Measurements from ENCODE around the gene ZNF341.
"Not testable (repeated sequence)": the region's sequence is repeated elsewhere in the genome, so short reads cannot be mapped to it uniquely, and the experiment has no call there.

The ZNF341 gene

DNA sequence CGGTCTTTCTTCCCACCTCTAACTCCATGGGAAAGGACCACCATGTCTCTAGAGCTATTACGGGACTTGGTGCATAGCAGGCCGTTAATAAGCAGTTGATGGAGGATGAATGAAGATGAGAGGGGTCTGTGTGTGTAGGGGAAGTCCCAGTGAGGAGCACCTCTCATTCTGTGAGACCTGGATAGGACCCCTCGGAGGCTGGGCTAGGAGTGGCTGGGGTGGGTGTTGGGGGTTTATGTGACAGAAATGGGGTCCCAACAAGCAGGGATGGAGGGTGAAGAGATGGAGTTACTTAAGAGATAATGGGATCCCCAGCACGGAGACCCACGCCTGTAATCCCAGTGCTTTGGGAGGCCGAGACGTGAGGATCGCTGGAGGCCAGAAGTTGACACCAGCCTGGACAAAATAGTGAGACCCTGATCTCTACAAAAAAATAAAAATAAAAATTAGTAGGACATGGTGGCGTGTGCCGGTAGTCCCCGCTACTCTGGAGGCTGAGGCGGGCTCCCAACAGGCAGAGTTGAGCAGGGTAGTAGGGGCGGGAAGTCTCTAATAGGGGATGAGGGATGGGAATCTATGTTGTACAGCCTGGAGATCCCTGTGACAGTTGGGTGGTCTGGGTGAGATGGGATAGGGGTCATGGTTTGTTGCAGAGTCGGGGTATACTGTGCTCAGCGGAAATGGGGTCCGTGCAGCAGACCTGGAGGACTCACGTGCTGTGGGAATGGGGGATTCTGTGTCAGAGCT, 677 bp upstream of the ZNF341 start:
- DNase-seq (ENCODE audit: low spot score) = no peak

DNA sequence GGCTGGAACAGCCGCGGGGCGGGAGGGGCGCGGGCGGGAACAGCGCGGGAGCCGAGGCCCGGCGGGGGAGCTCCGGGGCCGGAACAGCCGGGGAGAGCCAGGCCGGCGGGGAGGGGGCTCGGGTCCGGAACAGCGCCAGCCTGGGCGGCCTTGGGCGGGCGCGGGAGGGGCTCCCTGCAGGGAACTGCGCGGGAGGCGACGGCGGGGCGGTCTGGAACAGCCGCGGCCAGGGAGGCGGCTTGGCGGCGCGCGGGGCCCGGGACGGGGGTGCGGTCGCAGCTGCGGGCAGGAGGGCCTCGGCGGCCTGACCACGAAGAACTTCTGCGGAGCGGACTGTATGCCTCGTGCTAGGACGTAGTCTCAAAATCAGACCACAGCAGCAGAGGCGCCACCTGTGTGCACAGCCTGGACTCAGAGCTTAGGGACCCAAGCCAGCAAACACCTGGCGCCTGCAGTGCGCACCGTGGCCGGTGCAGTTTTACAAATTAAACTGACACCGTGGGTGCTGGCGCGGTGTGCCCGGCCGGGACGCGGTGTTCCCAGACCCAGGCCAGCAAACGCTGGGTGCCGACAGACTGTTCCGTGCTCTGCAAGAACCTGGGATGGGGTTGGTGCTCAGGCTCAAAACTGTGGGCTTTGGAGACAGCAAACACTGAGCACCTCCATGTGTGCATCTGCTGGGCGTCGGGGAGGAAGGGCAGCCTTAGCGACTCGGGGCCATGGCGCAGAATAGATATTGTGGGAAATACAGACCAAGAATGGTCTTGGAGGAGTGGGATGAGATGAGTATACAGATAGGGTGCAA, 572 bp downstream of the ZNF341 start:
- peak; percentile 74 for DNase-seq (ENCODE audit: low spot score)

DNA sequence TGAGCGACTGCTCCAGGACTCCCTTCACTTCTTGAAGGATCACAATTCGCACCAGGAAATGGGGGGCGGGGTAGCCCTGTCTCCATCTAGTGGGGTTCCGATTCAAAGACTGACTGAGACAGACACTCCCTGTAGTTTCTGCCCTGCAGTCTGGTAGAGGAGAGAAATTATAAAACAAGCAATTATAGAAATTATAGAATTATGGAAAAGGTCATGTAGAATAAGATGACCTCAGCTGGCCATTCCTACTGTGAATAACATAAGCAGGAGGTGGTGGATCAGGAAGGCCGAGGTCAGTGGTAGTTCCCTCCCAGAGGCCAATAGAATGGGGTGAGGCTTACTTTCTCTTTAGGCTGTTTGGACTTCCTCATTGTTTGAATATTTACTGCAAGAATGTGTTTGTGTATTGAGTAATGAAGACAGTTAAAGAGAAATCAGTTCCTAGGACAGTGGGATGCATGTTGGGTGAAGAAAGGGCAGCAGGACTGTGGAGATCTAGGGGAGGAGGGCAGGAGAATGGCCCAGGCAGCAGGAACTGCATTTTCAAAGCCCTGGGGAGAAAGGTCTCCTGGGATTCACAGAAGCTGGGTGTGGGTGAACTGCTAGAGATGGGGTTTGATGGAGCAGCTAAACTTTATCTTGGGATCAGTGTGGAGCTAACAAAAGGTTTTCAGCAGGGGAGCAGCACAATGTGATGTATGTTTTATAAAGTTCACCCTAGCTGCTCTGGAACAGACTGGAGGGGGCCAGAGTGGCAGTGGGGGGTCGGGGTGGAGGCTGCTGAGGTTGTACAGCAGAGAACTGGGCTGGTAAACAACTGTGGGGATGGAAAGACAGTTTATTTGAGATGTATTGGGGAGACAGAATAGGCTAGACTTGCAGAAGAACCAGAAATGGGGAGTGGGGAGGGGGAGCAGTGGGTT, 2.1 kb downstream of the ZNF341 start:
- DNase-seq (ENCODE audit: low spot score) = peak; percentile 46

DNA sequence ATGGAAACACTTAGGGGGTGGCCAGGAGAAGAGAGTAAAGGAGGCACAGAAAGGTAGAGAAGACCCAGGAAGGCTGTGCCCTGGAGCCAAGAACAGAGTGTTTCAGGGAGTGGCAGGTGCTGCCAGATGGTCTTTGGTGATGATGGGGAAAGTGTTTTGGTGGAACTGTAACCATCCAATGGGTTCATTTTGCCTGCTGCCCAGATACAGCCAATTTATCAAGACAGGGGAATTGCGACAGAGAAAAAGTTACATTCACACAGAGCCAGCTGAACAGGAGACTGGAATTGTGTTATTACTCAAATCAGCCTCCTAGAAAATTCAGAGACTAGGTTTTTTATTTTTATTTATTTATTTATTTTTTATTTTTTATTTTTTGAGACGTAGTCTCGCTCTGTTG, 5.2 kb downstream of the ZNF341 start:
- no peak for DNase-seq (ENCODE audit: low spot score)

DNA sequence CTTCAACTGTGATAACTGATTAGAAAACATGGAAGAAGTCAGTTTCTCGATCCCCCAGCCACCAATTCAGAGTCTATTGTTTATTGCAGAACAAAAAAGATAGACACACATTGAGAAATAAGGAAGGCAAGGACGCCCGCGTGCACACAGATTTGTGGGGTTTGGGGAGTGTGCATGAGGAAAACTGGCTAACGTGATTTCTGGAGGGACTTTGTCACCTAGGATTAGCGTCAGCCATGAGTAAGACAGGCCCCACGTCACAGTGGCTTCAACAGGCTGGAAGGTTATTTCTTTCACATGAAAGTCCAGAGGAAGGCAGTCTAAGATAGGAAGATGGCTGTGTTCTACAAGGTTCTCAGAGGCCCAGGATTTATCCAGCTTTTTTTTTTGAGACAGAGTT, 7.7 kb downstream of the ZNF341 start:
- no peak for DNase-seq (ENCODE audit: low spot score)

DNA sequence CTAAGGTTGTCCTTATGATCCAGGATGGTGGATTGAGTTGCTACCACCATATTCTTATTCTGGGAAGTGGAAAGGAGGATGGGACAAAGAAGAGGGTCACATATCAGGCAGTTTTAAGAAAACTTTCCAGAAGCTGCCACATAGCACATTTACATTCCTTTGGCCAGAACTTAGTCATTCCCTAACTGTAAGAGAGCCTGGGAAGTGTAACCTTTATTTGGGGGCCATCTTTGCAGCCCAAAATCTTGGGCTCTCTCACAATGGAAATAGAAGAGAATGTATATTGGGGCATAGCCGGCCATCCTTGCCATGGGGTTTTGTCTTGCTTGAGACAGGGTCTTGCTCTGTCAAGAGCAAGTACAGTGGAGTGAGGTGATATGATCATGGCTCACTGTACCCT, 8.4 kb downstream of the ZNF341 start:
- no peak for DNase-seq (ENCODE audit: low spot score)

DNA sequence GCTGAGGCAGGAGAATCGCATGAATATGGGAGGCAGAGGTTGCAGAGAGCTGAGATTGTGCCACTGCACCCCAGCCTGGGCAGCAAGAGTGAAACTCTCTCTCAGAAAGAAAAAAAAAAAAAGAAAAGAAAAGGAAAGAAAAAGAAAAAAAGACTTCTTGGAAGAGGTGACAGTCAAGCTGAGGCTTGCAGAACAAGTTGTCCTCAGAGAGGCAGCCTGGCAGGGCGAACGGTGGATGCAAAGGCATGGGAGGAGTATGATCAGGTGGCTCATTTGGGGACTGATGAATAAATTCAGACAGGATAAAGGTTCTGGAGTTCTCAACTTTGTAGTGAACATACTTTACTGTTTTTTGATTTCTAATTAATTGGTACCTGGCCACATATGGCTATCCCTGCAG, 12.4 kb downstream of the ZNF341 start:
- DNase-seq (ENCODE audit: low spot score) = no peak

DNA sequence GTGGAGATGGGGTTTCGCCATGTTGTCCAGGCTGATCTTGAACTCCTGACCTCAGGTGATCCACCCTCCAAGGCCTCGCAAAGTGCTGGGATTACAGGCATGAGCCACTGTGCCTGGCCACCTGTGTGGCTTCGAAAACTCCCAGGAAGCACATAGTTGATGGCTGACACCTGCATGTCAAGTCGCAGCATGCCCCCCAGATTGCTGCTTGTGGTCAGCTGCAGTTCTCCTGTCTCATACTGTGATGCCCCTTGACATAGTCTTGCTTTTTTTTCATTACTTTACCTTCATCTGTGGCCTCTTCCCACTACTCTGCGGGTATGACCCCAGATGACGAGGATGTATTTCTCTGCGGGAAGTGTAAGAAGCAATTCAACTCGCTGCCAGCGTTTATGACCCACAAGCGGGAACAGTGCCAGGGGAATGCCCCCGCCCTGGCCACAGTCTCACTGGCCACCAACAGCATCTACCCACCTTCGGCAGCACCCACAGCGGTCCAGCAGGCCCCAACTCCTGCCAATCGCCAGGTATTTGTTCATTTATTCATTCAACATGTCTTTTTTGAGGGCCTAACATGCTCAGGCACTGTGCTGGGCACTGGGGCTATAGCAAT, 13.1 kb downstream of the ZNF341 start:
- no peak for DNase-seq (ENCODE audit: low spot score)

DNA sequence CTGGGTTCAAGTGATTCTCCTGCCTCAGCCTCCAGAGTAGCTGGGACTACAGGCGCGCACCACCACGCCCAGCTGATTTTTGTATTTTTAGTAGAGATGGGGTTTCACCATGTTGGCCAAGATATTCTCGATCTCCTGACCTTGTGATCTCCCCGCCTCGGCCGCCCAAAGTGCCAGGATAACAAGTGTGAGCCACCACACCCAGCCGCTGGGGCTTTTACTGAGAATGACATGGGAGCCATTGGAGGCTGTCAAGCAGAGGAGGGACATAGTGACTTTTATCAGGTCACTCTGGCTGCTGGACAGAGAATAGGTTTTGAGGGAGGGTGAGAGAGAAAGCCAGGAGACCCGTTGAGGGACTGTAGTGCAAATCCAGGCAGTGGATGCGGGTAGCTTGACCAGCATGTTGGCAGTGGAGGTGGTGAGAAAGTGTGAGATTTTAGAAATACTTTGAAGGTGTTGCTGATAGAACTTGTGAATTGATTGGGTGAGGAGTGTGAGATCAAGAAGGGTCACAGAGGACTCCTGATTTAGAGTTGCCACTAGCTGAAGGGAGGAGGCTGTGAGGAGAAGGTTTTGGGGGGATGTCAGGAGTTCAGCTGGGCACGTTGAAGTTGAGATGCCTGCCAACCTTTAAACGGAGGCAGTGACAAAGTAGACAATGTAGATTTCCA, 14.7 kb downstream of the ZNF341 start:
- no peak for DNase-seq (ENCODE audit: low spot score)

DNA sequence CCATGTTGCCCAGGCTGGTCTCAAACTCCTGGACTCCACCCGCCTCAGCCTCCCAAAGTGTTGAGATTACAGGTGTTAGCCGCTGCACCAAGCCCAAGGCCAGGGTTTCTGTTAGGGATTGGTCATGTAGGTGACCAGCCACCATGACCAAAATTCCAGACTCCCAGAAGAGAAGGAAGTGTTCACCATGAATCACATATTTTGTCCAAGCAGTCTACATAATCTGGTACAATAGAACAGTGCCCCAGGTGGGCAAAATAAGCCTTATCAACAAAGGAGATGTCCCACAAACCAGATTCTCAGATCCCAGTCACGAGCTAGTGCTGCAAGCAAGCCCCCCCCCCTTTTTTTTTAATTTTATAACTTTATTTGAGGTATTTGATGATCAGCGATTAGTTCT, 20.0 kb downstream of the ZNF341 start:
- DNase-seq (ENCODE audit: low spot score) = no peak

DNA sequence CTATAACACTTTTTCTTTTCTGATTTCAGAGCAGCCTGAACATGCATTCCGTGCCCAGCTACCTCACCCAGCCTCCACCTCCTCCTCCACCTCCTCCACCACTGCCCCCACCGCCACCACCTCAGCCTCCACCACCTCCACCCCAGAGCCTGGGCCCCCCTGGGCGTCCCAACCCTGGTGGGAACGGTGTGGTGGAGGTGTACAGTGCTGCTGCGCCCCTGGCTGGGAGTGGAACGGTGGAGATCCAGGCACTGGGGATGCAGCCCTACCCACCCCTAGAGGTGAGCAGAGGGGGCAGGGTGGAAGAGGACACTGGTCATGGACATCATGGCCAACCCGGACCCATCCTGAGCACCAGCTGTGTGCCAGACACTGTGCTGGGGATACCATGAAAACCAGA, 21.3 kb downstream of the ZNF341 start:
- no peak for DNase-seq (ENCODE audit: low spot score)

DNA sequence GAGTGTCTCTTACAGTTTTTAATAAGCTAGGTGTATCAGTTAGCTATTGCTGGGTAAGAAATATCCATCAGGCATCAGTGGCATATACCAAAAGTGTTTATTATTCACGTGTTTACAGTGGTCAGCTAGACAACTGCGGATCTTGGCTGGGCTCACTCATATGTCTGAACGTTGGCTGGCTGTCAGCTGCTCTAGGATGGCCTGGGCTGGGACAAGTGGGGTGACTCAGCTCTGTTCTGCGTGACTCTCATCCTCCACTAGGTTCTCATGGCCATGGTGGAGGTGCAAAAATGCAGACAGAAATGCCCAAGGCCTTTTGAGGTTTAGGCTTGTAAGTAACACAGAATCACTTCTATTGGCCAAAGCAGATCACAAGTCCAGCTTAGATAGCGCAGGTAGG, 22.0 kb downstream of the ZNF341 start:
- no peak for DNase-seq (ENCODE audit: low spot score)

DNA sequence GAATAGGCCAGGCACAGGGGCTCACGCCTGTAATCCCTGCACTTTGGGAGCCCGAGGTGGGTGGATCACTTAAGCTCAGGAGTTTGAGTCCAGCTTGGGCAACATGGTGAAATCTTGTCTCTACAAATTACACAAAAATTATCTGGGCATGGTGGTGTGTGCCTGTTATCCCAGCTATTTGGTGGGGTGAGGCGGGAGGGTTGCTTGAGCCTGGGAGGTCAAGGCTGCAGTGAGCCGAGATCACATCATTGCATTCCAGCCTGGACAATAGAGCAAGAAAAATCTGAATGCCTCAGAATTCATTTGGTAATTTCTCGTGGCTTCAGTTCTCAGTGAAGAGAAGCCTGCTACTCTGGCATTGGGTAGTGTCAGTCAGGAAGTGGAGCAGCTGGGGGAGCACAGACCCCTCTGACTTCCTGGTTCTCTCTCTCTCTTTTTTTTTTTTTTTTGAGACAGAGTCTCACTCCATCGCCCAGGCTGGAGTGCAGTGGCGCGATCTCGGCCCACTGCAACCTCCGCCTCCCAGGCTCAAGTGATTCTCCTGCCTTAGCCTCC, 24.2 kb downstream of the ZNF341 start:
- DNase-seq (ENCODE audit: low spot score) = not testable (repeated sequence)

DNA sequence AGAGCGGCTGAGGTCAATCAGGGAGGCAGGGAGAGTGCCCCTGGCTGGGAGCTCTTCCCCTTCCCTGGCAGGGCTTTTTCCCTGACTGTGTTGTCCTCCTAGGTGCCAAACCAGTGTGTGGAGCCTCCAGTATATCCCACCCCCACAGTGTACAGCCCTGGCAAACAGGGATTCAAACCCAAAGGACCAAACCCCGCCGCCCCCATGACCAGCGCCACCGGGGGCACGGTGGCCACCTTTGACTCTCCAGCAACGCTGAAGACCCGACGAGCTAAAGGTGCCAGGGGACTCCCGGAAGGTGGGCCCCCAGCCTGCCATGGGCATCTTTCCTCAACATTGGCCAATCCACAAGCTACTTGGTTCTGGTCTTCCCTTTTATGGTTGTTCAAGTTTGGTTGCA, 25.2 kb downstream of the ZNF341 start:
- no peak for DNase-seq (ENCODE audit: low spot score)

DNA sequence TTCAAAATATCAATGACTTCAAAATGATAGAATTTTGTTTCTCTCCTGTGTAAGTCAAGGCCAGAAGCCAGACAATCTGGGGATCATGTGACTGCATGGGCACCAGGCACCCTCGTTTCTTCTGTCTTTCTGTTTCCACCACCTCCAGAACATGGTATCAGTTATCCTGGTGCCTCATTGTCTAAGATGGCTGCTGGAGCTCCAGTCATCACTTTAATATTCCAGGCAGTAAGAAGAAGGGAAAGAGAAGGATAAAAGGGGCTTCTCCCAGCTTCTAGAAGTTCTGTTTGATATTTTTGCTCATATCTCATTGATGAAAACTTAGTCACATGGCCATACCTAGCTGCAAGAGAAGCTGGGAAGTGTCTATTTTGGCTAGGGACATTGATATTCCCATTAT, 25.7 kb downstream of the ZNF341 start:
- no peak for DNase-seq (ENCODE audit: low spot score)

DNA sequence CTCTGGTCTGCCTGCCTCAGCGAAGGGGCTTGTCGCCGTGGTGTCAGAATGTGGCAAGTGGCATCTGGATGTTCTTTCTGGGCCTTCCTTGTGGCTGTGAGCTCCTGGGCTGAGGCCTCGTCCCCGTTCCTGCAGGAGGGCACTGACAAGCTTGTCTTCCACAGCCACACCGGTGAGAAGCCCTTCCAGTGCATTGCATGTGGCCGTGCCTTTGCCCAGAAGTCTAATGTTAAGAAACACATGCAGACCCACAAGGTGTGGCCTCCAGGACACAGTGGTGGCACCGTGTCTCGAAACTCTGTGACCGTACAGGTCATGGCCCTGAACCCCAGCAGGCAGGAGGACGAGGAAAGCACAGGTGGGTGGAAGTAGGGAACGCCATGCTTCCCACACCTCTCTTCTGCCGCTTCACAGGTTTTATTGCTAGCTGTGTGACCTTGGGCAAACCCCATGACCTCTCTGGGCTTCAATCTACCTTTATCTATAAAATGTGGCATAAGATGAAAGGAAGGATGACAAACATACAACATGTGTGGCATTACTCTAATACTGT, 30.0 kb downstream of the ZNF341 start:
- no peak for DNase-seq (ENCODE audit: low spot score)

DNA sequence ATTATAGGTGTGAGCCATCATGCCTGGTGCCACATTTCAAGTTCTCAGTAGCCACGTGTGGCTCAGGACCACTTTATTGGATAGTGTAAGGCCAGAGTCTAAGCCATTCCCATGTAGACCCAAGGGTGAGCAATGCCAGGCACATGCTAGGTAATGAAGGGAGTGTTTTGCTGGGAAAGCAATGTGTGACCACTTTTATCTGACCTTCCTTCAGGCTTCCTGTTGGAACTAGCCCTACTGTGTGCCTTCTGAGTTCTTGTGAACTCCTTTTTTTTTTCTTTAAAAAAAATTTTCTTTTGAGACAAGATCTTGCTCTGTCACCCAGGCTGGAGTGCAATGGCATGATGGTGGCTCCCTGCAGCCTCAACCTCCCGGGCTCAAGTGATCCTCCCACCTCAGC, 33.3 kb downstream of the ZNF341 start:
- no peak for DNase-seq (ENCODE audit: low spot score)

DNA sequence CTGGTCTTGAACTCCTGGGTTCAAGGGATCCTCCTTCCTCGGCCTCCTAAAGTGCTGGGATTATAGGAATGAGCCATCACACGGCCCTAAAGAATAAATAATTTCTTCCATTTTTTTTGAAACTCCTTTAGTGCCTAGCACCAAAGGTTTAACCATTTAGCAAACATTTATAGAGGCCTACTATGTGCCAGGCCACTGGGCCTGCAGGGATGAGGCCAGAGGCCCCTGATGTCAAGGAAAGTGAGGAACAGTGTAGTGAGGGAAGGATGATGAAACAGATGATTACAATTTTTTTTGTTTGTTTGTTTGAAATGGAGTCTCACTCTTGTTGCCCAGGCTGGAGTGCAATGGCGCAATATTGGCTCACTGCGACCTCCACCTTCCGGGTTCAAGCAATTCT, 33.8 kb downstream of the ZNF341 start:
- no peak for DNase-seq (ENCODE audit: low spot score)

DNA sequence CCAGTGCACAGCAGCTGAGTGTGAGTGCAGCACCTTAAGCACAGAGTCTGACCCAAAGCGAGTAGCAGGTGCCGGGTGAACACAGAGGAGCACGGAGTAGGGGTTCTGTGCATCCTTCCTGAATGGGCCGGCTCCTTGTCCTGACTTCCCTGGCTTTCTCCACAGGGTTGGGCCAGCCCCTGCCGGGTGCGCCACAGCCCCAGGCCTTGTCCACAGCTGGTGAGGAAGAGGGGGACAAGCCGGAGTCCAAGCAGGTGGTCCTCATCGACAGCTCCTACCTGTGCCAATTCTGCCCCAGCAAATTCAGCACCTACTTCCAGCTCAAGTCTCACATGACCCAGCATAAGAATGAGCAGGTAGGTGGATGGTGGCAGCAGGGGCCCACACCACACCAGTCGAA, 34.9 kb downstream of the ZNF341 start:
- DNase-seq (ENCODE audit: low spot score) = no peak

DNA sequence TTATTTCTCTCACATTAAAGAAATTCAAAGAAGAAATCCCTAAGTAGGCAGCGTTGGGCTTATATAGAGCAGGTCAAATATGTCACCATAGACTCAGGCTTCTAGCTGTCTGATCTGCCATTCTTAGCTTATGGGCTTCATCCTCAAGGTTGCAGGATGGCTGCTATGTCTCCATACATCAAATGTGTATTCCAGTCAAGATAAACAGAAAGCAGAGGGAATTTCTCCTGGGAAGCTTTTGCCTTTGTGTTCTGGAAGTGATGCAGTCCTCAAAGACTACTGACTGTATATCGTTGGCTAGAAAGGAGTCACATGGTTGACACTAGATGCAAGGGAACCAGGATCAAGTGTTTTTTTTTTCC, 36.0 kb downstream of the ZNF341 start:
- no peak for DNase-seq (ENCODE audit: low spot score)

DNA sequence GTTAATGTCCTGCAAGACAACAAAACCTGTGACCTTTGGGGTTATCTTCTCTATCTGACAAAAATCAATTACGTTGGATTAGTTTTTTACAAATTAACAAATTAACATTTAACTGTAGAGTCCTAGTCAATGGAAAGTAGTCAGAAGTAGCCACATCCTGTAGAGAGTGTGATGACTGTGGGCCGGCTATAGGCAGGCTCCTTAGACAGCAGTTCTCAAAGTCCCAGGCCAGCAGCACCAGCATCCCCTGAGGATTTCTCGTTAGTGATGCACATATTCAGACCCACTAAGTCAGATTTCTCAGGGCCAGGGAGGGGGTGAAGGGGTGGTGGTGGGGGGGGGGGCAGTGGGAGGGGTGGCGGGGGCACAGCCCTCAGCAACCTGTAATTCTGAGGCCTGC, 37.2 kb downstream of the ZNF341 start:
- no peak for DNase-seq (ENCODE audit: low spot score)

Data from pons (tissue), 1 donor.